Neural progenitor cell (in vitro differentiated cells): ENCODE measurements around the gene CRIP2. TPM values are rescaled to one million over a fixed set of nuclear protein-coding genes. Genes with fewer than 3 reads are reported as not detected.

Source experiments
- DNase-seq: peaks from one replicate; pipeline ENCODE4 v3.0.0-alpha.2; 2016; ENCODE audit warnings: low spot score
- H2AFZ ChIP-seq: fragments of 200-600 bp; sonication (generic); replicated peaks from 2 replicates; pipeline ENCODE4 v1.6.1; 2016; ENCODE audit warnings: antibody characterized with exemption
- H3F3A ChIP-seq: fragments of 200-600 bp; sonication (generic); 2 replicates; pipeline ENCODE4 v1.6.1; 2016; ENCODE audit warnings: antibody characterized with exemption, low read depth
- H3K27ac ChIP-seq: fragments of 200-600 bp; sonication (generic); 2 replicates; pipeline ENCODE4 v1.5.1; 2016; ENCODE audit warnings: mild to moderate bottlenecking
- H3K27me3 ChIP-seq: fragments of 200-600 bp; sonication (generic); 2 replicates; pipeline ENCODE4 v1.6.1; 2016; ENCODE audit warnings: mild to moderate bottlenecking, moderate library complexity
- H3K36me3 ChIP-seq: fragments of 200-600 bp; sonication (generic); 2 replicates; pipeline ENCODE4 v1.5.1; 2016
- H3K4me1 ChIP-seq: fragments of 200-600 bp; sonication (generic); 2 replicates; pipeline ENCODE4 v1.6.1; 2016; ENCODE audit warnings: mixed run types
- H3K4me2 ChIP-seq: fragments of 200-600 bp; sonication (generic); 2 replicates; pipeline ENCODE4 v1.6.1; 2016
- H3K4me3 ChIP-seq: fragments of 200-600 bp; sonication (generic); 2 replicates; pipeline ENCODE4 v1.5.1; 2016
- H3K79me2 ChIP-seq: fragments of 200-600 bp; sonication (generic); 2 replicates; pipeline ENCODE4 v1.6.1; 2016; ENCODE audit warnings: low read depth
- H3K9ac ChIP-seq: fragments of 200-600 bp; sonication (generic); 2 replicates; pipeline ENCODE4 v1.6.1; 2016
- H3K9me3 ChIP-seq: fragments of 200-600 bp; sonication (generic); 2 replicates; pipeline ENCODE4 v1.5.1; 2016; ENCODE audit warnings: low read depth
- H4K20me1 ChIP-seq: fragments of 200-600 bp; sonication (generic); 2 replicates; pipeline ENCODE4 v1.6.1; 2016; ENCODE audit warnings: low read depth
- H3K27ac Mint-ChIP-seq: 3 replicates; pipeline ENCODE4 v1.8.0; 2021; ENCODE audit warnings: mixed read lengths
- H3K27me3 Mint-ChIP-seq: 2 replicates; pipeline ENCODE4 v1.8.0; 2022; ENCODE audit warnings: low read depth, mild to moderate bottlenecking, inconsistent platforms, moderate library complexity, mixed read lengths; ENCODE audit not compliant: insufficient read depth
- H3K36me3 Mint-ChIP-seq: 3 replicates; pipeline ENCODE4 v1.8.0; 2021; ENCODE audit warnings: mixed read lengths
- H3K4me1 Mint-ChIP-seq: 3 replicates; pipeline ENCODE4 v1.8.0; 2021; ENCODE audit warnings: mixed read lengths
- H3K4me3 Mint-ChIP-seq: 3 replicates; pipeline ENCODE4 v1.8.0; 2021; ENCODE audit warnings: mild to moderate bottlenecking, moderate library complexity, mixed read lengths
- H3K9me3 Mint-ChIP-seq: 3 replicates; pipeline ENCODE4 v1.8.0; 2020; ENCODE audit warnings: mixed read lengths
- EZH2 ChIP-seq: fragments of 200-600 bp; sonication (generic); IDR thresholded peaks from 2 replicates; pipeline ENCODE4 v1.6.1; 2017; ENCODE audit warnings: antibody characterized with exemption, mild to moderate bottlenecking, moderate library complexity
- EZH2phosphoT487 ChIP-seq: fragments of 200-600 bp; sonication (generic); IDR thresholded peaks from 2 replicates; pipeline ENCODE4 v1.6.1; 2017; ENCODE audit warnings: antibody characterized with exemption
- total RNA-seq: library from RNA; depleted of rRNA; stranded (reverse); fragments of >200 nt; gene quantifications from 2 replicates; pipeline ENCODE4 v1.2.3, GENCODE V29; 2015; ENCODE audit warnings: low replicate concordance
- TF ChIP-seq, protein P1 (sequence below): fragments of 200-600 bp; sonication (generic); IDR thresholded peaks from 2 replicates; pipeline ENCODE4 v1.5.1; 2017; ENCODE audit warnings: antibody characterized with exemption, mild to moderate bottlenecking

CRIP2 gene
- total RNA-seq, 1 donor from 2014 or later, result 0.30 TPM

DNA sequence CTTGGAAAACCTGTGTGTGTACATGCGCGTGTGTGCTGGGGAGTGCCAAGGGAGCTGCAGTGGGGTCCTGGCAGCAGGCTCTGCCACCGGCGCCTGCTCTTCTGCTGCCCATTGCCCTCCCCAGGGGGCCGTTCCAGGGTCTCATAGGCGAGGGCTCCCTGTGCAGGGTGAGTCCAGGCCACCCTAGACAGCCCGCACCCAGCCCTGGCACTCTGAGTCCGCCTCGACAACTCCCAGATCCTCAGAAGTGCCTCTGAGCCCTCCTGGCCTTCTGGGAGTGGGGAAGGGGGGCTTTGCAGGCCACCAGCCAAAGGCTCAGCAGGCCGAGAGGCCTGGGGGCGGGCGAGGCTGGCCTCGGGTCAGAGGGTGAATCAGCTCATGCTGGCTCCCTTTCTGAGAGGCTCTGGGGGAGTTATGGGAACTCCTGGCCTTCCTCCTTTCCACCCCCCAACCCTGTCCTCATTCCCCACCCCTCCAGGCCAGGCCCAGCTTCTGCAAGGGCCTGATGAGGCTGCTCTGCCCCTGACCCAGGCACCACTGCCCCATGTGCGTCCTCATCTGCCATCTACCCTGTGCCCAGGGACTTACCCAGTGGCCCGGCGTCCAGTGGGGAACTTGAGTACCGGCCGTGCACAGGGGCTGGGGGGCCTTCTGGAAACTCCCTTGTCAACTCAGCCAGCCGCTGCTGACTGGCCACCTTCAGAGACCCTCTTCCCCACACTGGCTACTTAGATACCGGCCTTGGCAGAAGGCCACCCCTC is 14.3 kb downstream of the CRIP2 start:
- H3K9me3 Mint-ChIP-seq, result no peaks in the 10 kb centered on the region
- peak overlapping the region; percentile 60 for H3K27ac Mint-ChIP-seq
- TF ChIP-seq, protein P1, sequence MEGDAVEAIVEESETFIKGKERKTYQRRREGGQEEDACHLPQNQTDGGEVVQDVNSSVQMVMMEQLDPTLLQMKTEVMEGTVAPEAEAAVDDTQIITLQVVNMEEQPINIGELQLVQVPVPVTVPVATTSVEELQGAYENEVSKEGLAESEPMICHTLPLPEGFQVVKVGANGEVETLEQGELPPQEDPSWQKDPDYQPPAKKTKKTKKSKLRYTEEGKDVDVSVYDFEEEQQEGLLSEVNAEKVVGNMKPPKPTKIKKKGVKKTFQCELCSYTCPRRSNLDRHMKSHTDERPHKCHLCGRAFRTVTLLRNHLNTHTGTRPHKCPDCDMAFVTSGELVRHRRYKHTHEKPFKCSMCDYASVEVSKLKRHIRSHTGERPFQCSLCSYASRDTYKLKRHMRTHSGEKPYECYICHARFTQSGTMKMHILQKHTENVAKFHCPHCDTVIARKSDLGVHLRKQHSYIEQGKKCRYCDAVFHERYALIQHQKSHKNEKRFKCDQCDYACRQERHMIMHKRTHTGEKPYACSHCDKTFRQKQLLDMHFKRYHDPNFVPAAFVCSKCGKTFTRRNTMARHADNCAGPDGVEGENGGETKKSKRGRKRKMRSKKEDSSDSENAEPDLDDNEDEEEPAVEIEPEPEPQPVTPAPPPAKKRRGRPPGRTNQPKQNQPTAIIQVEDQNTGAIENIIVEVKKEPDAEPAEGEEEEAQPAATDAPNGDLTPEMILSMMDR, result no peak
- TF ChIP-seq EZH2, result no peak
- no peak for TF ChIP-seq EZH2phosphoT487
- peak; percentile 53 for DNase-seq
- Histone ChIP-seq H3K36me3 (no peaks in the 10 kb centered on the region), H4K20me1 (peaks cover 13% of the 10 kb centered on the region), H3K9me3 (no peaks in the 10 kb centered on the region), H3K4me3 (peak overlapping the region; percentile 72), H3K9ac (no peak overlapping the region), H3F3A (peaks cover 32% of the 10 kb centered on the region), H3K27me3 (peaks cover 43% of the 10 kb centered on the region), H2AFZ (no peak overlapping the region), H3K79me2 (no peaks in the 10 kb centered on the region), H3K4me2 (peak overlapping the region; percentile 99), H3K27ac (no peak overlapping the region), H3K4me1 (peaks cover 26% of the 10 kb centered on the region)
- H3K4me1 Mint-ChIP-seq, result peaks cover 28% of the 10 kb centered on the region
- peaks cover 12% of the 10 kb centered on the region for H3K27me3 Mint-ChIP-seq
- H3K36me3 Mint-ChIP-seq, result no peaks in the 10 kb centered on the region
- peak overlapping the region; percentile 83 for H3K4me3 Mint-ChIP-seq

DNA sequence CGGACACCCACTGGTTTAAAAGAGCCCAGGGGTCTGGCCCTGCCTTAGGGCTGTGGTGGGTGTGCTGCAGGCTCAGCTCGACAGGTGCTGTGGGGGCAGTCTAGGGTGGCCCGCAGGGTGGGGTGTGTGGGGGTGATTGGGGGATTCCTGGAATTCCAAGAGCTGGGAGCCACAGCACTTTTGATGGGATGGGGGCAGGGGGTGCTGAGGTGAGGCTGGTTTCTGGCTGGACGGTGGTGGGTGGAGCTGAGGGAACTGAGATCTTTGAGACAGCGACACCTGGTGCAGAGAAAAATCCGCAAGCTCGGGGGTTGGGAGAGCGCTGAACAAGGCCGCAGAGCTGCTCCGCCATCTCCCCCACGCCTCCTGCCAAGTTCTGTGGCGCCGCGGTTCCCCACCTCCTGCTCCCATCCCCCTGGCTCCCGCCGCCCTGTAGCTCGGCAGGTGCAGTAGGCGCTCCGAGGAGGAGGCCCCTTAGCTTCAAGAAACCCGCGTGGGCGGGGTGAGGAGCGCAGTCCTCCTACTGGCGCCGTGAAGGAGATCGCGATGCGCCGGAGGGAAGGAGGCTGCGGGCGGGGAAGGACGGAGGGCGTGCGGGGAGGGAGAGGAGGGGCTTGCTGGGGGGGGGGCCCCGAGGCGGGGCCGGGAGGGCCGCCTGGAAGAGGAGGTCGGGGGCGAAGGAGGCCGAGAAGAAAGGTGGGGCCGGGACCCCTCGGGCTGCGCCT is 15.1 kb downstream of the CRIP2 start:
- Histone ChIP-seq H3F3A (peaks cover 32% of the 10 kb centered on the region), H3K27me3 (peaks cover 38% of the 10 kb centered on the region), H3K36me3 (no peaks in the 10 kb centered on the region), H3K9me3 (no peaks in the 10 kb centered on the region), H3K27ac (no peak overlapping the region), H2AFZ (peak overlapping the region; percentile 91), H3K4me1 (peaks cover 21% of the 10 kb centered on the region), H4K20me1 (peaks cover 13% of the 10 kb centered on the region), H3K4me2 (peak overlapping the region; percentile 99), H3K9ac (no peak overlapping the region), H3K79me2 (no peaks in the 10 kb centered on the region), H3K4me3 (peak overlapping the region; percentile 72)
- peak overlapping the region; percentile 91 for H3K27ac Mint-ChIP-seq
- H3K4me1 Mint-ChIP-seq, result peaks cover 21% of the 10 kb centered on the region
- H3K27me3 Mint-ChIP-seq, result peaks cover 14% of the 10 kb centered on the region
- TF ChIP-seq, protein P1, result peak; percentile 63
- TF ChIP-seq EZH2, result peak; percentile 49
- TF ChIP-seq EZH2phosphoT487, result peak; percentile 45
- H3K36me3 Mint-ChIP-seq, result no peaks in the 10 kb centered on the region
- peak overlapping the region; percentile 83 for H3K4me3 Mint-ChIP-seq
- DNase-seq, result peak; percentile 91
- no peaks in the 10 kb centered on the region for H3K9me3 Mint-ChIP-seq

DNA sequence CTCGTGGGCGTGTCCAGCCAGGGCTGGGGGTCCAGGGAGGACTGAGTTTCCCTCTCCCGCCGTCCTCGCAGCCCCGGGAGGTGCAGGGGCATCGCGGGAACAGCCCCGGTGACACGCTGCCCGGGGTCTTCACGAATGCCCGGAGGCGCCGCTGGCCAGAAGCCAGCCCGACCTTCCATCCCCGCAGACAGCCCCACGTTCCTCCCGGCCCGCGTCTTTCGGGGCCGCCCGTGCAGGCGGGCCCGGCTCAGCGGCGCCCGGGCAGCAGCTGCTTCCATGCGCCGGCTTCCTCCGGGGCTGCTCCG is 15.6 kb downstream of the CRIP2 start:
- H3F3A ChIP-seq, result peaks cover 32% of the 10 kb centered on the region
- H3K36me3 Mint-ChIP-seq, result no peaks in the 10 kb centered on the region
- peak overlapping the region; percentile 99 for H3K4me2 ChIP-seq
- peaks cover 13% of the 10 kb centered on the region for H4K20me1 ChIP-seq
- H3K9ac ChIP-seq, result no peak overlapping the region
- peaks cover 33% of the 10 kb centered on the region for H3K27me3 ChIP-seq
- H3K4me3 Mint-ChIP-seq, result peak overlapping the region; percentile 83
- H3K79me2 ChIP-seq, result no peaks in the 10 kb centered on the region
- H3K36me3 ChIP-seq, result no peaks in the 10 kb centered on the region
- DNase-seq, result no peak
- peak overlapping the region; percentile 91 for H2AFZ ChIP-seq
- TF ChIP-seq, protein P1, result no peak
- TF ChIP-seq EZH2phosphoT487, result no peak
- no peak for TF ChIP-seq EZH2
- peak overlapping the region; percentile 72 for H3K4me3 ChIP-seq
- no peak overlapping the region for H3K27ac ChIP-seq
- H3K9me3 ChIP-seq, result no peaks in the 10 kb centered on the region
- H3K4me1 ChIP-seq, result peaks cover 21% of the 10 kb centered on the region
- H3K27ac Mint-ChIP-seq, result no peak overlapping the region
- no peaks in the 10 kb centered on the region for H3K9me3 Mint-ChIP-seq
- H3K27me3 Mint-ChIP-seq, result peaks cover 16% of the 10 kb centered on the region
- H3K4me1 Mint-ChIP-seq, result peaks cover 21% of the 10 kb centered on the region
